A549 (cell line): ENCODE results near the gene ADAMTSL3.

ENCODE experiments used
- ESRRA ChIP-seq: fragments of 150-350 bp; IDR thresholded peaks from 2 replicates; pipeline ENCODE4 v1.6.1; 2014; ENCODE audit warnings: mild to moderate bottlenecking, low read length, borderline replicate concordance
- HOXA7 ChIP-seq: fragments of 250-450 bp; sonication (Bioruptor Pico); IDR thresholded peaks from 2 replicates; pipeline ENCODE4 v1.5.0; 2020; ENCODE audit warnings: mild to moderate bottlenecking, moderate library complexity
- JUN ChIP-seq, 2 experiments: fragments of >200 bp; sonication (Bioruptor Twin); formaldehyde crosslinking; IDR thresholded peaks; 2 replicates in 1 of 2; 3 replicates in 1 of 2; pipeline ENCODE4 v1.6.1; 2016 to 2017
- KDM1A ChIP-seq: fragments of 200-600 bp; sonication (generic); IDR thresholded peaks from 2 replicates; pipeline ENCODE4 v1.6.1; 2016; ENCODE audit warnings: low read depth, mild to moderate bottlenecking
- MAX ChIP-seq: IDR thresholded peaks from 2 replicates; pipeline ENCODE4 v1.6.1; 2012
- NFE2L2 ChIP-seq: fragments of 150-350 bp; conservative IDR thresholded peaks from 2 replicates; pipeline ENCODE4 v1.6.1; 2014; ENCODE audit warnings: low read length
- POLR2A ChIP-seq: IDR thresholded peaks from 2 replicates; pipeline ENCODE4 v1.6.1; 2012; ENCODE audit warnings: mild to moderate bottlenecking, low read length
- REST ChIP-seq: fragments of 200-600 bp; sonication (generic); IDR thresholded peaks from 2 replicates; pipeline ENCODE4 v1.6.1; 2016; ENCODE audit warnings: antibody characterized with exemption, mild to moderate bottlenecking, moderate library complexity
- TF ChIP-seq, protein P1 (sequence below): fragments of >200 bp; sonication (Bioruptor Twin); formaldehyde crosslinking; IDR thresholded peaks from 3 replicates; pipeline ENCODE4 v1.5.1; 2016

DNA sequence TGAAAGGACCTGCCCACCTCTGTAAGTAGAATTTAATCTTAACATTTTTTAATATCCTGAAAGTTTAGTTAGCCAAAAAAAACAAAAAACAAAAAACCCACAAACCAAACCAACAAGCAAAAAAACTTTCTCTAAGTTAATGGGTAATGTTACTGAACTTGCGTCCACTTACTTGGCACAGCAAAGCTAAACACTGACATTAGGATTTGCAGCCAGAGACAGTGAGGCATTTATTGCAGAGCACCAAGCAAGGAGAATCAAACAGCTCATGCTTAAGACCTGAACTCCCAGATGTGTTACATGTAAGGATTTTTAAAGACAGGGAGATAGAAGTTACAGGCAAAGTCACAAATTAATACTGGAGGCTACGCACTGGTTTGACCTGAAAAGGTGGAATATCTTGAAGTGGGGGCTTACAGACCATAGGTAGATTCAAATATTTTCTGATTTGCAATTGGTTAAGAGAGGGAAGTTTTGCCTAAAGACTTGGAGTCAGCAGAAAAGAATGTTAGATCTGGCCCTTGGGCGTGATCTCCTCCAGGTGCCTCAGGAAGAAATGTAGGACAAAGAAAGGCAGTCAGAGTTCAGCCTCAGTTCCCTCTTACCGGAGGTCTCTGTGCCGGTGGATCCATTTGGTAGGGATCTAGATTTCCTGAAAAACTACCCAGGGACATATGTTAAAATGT lies 205.0 kb downstream of the ADAMTSL3 start:
- TF ChIP-seq JUN (IDR thresholded peaks at IDR 0.05) (no peak), NFE2L2 (no peak), KDM1A (no peak), MAX (no peak), REST (no peak), ESRRA (no peak), POLR2A (no peak), HOXA7 (CRISPR knock-in tag) (no peak)
- TF ChIP-seq, protein P1, sequence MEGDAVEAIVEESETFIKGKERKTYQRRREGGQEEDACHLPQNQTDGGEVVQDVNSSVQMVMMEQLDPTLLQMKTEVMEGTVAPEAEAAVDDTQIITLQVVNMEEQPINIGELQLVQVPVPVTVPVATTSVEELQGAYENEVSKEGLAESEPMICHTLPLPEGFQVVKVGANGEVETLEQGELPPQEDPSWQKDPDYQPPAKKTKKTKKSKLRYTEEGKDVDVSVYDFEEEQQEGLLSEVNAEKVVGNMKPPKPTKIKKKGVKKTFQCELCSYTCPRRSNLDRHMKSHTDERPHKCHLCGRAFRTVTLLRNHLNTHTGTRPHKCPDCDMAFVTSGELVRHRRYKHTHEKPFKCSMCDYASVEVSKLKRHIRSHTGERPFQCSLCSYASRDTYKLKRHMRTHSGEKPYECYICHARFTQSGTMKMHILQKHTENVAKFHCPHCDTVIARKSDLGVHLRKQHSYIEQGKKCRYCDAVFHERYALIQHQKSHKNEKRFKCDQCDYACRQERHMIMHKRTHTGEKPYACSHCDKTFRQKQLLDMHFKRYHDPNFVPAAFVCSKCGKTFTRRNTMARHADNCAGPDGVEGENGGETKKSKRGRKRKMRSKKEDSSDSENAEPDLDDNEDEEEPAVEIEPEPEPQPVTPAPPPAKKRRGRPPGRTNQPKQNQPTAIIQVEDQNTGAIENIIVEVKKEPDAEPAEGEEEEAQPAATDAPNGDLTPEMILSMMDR, result no peak
